GM18868 (cell line): ENCODE measurements around the gene CDK11A.

Experiments
- ATAC-seq: cut with Tn5 transposase; IDR thresholded peaks from one replicate; pipeline ENCODE4 v1.9.1; 2021; ENCODE audit warnings: mild to moderate bottlenecking, moderate library complexity; ENCODE audit not compliant: unreplicated experiment

The CDK11A gene

DNA sequence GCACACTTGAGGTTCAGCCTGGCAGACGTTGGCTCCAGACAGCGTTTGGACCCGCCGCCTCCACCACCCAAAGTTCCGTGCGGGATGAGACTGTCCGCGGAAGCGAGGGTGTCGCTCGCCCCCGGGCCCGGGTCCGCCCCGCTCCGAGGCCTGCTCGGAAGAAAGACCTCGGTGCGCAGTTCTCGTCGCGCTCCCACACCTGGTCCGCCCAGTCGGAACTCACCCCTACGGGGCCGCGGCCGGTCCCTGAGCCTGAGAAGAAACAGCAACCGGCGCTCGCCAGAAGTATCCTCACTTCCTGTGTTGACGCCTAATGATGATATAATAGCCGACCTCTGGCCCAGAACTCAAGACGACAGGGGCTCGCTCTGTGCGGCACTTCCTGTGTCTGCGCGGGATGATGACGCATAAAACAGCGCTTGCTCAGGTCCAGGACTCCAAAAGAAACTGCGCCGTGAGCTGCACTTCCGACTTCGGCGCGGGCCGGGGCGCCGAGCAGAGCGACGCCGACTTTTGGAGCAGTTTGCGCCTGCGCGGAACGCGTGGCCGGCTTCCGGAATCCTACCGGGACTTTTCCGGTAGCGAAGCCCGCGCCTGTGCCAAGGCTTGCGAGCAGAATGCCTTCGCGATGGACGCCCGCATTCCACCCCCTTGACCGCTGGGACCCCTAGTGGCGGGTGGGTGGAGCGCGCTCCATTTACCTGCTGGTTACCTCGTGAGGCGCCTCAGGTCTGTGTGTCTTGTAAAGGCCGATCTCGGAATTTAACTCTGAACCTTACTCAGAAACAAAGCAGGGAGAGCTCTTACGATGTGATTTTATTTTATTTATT is at the start of gene CDK11A:
Gene CDK11A (minus strand): TSS at position 323 of the 830 bp plus-strand sequence. CDS start 1,539 bp downstream, outside the sequence.
- peak; percentile 92 for ATAC-seq

DNA sequence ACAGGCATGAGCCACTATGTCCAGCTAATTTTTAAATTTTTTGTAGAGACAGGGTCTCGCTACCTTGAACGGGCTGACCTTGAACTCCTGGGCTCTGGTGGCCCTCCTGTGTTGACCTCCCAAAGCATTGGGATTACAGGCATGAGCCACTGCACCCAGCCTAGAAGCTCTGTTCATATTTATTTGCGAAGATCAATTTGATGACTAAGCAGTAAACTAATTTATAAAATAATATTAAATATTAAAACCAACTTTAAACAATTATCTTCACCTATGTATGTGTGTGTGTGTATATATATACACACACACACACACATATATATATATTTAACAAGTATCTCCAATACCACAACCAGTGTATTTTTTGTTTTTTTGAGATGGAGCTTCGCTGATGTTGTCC is 49.7 kb upstream of the CDK11A start:
- ATAC-seq: no peak

DNA sequence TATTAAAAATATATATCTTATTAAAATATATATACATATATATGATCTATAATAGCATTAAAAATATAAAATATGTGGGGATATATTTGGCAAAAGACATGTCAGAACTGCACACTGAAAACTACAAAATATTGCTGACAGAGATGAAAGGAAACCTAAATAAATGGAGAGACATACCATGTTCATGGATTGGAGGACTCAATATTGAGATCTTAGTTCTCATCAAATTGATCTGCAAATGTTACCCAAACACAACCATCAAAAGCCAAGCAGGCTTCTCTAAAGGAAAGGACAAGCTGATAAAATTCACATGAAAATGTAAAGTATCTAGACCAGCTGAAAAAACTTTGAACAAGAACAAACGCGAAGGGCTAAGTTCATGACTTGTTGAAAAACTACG is 46.9 kb upstream of the CDK11A start:
- ATAC-seq: no peak

GRCh38 chr1:1770102-1770501 is 45.9 kb upstream of the CDK11A start:
- ATAC-seq: no peak

DNA sequence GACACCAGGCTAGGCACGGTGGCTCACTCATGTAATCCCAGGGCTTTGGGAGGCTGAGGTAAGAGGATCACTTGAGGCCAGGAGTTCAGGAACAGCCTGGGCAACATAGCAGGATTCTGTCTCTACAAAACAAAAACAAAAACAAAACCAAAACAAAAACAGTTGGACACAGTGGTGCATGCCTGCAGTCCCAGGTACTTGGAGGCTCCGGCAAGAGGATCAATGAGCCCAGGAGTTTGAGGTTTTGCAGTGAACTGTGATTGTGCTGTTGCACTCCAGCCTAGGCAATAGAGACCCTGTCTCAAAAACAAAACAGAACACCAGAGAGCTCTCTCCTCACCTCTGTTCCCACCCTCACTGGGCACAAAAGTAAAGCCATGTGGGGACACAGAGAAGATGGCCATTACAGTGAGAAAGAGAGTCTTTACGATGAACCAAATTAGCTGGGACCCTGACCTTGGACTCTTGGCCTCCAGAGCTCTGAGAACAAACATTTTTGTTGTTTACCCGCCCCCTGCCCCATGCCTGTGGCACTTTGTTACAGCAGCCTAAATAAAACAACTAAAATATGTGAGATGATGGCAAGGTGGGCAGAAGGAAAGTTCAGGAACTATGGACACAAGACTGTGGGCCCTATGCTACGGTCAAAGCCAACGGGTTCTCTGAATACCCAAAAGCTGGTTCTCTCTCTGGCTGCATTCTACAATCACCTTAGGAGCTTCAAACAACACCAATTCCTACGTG is 44.3 kb upstream of the CDK11A start:
- ATAC-seq: no peak

DNA sequence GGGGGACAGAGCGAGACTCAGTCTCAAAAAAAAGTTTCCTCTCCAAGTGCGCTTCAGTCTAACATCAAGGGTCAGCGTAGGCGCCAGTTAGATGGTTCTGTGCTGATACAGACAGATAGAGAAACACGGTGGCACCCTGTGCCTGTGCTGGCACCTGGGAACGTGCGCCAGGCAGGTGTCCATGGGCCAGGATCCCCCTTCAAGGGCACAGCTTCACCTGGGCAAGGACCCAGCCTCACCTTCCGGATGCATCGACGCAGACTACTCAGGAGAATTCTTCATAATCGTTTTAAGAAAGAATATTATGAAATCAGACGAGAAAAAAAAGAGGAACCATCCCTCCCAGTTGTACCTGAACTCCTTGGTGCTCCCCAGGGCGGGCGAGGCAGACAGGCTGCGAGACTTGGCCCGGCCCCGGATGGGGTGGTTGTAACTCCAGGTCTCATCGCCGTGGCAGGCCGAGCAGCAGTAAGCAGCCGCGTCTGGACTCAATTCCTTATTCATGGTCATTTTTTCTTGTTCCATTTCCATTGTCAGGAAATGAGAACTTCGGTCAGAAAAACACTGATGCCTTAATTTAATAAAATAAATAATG is 40.8 kb upstream of the CDK11A start:
- no peak for ATAC-seq

DNA sequence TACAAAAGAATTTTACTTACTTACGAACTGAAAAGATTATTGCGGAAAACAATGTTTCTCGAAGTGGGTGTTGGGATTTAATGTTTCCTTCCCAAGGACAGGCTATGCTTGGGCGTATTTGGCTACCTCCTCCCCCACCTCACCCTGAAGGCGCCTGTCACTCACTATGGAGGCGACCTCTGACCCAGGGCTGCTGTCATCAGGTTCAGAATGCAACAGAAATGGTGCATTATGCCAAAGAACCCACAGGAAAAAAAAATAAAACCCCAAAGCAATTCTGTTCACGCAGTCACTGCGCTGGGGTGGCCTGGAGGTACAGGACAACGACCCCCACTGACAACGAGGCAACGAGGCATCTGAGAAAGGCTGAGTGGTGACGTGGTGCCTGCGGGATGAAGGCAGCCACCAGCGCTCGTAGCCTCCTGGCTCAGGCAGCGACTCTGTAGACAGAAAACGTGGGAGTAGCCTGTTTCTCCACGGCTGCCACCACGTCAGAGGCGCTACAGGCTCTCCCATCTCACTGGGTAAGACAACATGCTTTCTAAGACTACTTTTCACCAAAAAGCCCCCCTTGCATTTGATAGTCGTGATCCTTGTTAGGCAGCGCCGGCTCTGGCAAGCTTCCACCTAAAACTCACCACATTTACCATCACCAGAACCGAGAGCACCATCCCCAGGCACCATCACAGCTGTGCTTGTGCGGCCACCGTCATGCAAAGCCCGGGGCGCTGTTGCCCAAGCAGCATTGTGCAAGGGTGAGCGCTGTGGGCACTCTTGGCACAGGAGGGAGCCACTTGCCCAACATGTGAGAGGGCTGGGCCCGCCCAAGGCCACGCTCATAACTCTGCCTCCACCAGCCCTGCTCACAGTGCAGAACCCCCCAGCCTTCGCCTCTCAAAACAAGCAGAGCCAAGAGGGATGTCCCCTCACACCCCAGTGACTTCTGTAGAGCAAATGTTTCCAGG is 39.8 kb upstream of the CDK11A start:
- ATAC-seq: no peak

DNA sequence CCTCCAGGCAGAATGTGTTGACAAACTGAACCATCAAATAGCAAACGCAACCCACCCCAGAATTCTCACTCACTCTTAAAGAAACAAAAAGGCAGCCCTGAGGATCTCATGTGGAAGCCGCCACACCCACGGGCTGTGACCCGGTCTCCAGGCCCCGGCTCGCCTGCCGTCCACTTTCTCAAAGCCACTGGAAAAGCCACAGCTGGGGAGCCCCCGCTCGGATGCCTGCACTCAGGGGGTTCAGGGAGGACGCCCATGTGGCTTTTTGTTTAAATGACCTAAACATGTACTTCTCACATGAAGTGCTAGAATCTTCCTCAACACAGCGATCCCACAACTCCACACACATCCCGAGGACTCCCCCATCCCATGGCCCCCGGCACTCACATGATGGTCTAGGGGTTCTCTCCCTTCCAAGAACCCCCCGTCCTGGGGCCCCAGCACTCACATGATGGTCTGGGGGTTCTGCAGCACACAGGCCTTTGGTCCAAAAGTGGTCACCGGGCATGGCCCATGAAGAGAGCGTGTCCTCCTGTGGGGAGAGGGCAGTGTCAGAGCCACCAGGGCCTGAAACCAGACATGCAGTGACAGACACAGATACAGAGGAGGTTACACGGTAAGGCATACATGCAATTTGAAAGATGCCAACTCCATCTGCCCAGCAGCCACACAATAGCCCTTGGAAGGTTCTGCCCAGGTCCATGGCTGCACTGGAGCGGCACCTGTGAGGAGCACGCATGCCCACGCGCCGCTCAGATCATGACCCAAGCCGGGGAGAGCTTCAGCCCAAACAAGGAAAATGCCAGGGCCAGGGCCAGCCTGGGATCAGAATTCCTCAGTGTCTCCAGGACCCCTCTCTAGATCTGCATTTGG is 37.6 kb upstream of the CDK11A start:
- no peak for ATAC-seq

- ATAC-seq: no peak
Measured at GRCh38 chr1:1760715-1761114, 36.6 kb upstream of the CDK11A start.

GRCh38 chr1:1760345-1760650 is 36.1 kb upstream of the CDK11A start:
- no peak for ATAC-seq

GRCh38 chr1:1759456-1760344 is 35.5 kb upstream of the CDK11A start:
- no peak for ATAC-seq

DNA sequence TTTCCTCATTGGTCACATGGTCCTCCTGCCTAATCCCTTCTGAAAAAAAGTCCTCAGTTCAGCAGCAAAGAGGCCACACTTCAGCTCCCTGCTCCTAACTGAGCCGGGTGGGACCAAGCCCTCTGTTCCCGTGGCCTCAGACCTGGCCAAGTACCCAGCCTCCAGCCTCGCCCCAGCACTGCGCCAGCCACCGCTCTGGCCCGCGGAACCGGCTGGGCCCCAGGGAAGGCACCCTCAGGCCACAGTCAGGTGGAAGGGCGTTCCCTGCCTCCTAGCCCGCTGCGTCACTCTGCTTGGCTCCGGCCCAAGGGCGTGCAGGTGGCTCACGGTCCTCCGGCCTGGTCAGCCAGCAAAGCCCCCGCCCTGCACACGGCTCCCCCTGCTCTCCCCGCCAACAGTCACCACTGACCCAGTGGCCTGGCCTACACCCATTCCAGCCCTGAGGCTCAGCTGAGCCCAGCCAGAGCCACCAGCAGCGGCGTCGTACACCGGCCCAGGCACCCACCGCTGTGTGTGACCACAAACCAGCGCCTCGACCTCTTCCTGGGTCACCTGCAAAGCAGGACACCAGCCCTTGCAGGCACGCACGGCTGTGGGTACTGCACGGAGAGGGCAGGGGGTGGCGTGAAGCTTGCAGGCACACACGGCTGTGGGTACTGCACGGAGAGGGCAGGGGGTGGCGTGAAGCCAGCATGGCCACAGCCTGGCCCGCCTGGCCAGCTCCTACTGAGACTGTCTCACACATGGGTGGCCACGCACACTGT is 34.7 kb upstream of the CDK11A start:
- no peak for ATAC-seq

- no peak for ATAC-seq
Measured at GRCh38 chr1:1758059-1758621, 34.0 kb upstream of the CDK11A start.

DNA sequence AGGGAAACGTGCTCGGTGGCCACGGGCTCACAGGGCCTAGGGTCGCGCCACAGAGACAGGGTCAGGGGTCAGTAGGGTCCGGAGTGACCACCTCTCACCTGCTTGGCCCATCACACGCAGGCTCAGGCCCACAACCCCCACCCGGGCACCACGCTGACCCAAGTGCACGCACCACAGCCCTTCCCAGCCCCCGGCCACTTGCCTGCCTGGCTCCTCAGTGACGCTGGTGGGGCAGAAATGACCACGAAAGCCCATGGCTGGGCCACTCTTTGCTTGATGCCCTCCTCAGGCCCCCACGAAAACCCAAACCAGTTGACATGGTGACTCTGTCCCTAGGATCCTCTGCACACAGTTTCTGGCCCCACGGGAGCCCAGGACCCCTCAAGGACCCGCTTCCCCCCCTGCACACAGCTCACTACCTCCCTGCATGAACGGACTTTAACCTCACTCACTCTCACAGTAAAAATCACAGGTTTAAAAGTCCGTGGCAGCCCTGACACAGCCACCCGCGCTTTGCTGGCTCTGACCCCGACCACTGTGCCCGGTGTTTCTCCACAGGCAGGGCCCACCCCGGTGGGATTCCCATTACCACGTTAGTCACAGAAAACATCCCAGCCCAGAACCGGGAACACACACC is 33.4 kb upstream of the CDK11A start:
- ATAC-seq: no peak

DNA sequence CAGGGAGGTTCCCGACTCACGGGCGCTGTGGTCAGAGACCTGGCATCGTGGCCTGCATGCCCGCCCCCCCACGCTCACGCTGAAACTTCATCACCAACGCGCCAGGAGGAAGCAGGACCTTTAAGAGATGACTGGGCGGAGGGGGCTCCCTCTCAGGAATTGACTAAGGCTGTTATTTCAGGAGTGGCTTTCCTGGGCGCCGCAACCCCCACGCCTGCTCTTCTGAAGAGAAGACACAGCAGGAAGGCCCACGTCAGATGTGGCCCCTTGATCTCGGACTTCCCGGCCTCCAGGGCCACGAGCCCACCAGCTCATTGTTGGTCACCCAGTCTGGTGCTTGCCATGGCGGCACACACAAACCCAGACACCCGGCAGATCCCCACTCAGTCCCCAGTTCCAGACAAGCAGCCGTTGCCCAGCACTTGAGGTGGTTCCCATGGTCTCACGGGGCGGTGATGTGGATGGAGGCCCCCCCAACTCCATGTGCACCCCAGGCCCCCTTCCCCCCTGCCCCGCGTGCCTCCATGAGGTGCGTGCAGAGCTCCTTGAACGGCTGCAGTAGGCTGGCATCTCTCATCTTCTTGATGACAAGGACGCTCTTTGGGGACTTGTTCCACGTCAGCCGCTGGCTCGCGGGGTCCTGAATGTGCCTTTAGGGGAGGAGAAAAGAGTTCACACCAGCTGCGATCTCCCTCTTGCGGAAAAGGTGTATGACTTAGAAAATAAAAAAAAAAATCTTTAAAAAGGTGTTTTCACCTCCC is 32.7 kb upstream of the CDK11A start:
- ATAC-seq: no peak

DNA sequence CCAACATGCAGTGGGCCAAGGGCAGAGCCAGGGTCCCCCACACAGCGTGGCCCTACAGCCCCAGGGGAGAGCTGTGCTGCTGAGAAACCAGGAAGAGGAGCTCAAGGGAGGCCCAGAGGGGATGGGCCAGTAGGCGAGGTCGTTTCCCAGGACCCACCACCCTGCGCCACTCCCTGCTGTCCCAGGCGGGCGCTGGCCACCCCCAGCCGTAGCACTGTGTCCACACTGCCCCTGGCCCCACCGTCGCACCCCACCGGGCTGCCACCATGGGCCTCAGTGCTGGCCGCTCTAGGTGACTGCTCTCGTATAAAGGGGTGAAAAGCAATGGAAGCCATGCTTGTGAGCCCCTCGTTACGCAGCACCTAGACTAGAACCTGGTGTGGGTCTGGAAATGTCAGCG is 31.7 kb upstream of the CDK11A start:
- ATAC-seq: no peak

DNA sequence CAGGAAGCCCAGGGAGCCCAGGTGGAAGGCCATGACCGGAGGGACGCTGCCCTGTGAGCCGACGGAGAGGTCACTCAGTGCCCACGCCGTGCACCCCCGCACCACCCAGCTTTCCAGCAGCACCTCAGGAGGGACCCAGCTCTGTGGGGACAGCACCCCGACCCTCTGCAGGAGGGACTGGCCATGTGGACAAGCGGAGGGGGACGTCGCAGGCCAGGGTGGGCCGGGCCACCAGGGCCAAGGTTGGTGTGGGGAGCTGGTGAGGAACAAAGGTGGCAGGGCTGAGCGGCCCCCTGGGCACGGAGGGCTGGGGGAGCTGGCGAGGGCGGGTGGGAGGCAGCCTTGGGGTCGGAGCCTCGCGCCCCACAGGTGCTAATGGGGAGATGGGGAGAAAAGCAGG is 31.3 kb upstream of the CDK11A start:
- no peak for ATAC-seq
